A549 (cell line): ENCODE measurements around the gene KAT2B.

ENCODE experiments used
- KDM1A ChIP-seq: fragments of 200-600 bp; sonication (generic); IDR thresholded peaks from 2 replicates; pipeline ENCODE4 v1.6.1; 2016; ENCODE audit warnings: low read depth, mild to moderate bottlenecking
- POLR2A ChIP-seq: IDR thresholded peaks from 2 replicates; pipeline ENCODE4 v1.6.1; 2012; ENCODE audit warnings: mild to moderate bottlenecking, low read length
- ZFP36 ChIP-seq: fragments of 450-650 bp; IDR thresholded peaks from 2 replicates; pipeline ENCODE4 v1.6.1; 2014; ENCODE audit warnings: borderline replicate concordance; ENCODE audit not compliant: partially characterized antibody
- TF ChIP-seq, protein P1 (sequence below): fragments of >200 bp; sonication (Bioruptor Twin); formaldehyde crosslinking; IDR thresholded peaks from 3 replicates; pipeline ENCODE4 v1.6.1; 2016

DNA sequence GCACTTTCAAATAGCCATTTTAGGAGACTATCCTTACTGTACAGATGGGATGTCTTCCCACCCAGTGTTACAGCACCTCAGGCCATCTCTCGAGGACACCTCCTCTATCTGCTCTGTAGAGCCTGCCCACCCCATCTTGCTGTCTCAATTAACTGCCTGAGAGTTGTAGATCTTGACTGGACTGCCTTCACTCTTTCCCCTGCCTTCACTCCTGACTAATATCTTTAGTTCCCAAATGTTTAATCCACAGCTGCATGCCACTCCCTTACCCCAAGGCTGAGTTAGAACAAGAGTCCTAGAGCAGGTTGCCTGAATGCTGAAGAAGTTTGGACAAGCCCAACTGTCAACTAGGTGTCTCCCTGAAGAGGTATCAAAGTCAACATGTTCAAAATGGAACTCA, 26.9 kb upstream of the KAT2B start:
- TF ChIP-seq KDM1A, result no peak
- TF ChIP-seq POLR2A, result no peak
- TF ChIP-seq, protein P1, sequence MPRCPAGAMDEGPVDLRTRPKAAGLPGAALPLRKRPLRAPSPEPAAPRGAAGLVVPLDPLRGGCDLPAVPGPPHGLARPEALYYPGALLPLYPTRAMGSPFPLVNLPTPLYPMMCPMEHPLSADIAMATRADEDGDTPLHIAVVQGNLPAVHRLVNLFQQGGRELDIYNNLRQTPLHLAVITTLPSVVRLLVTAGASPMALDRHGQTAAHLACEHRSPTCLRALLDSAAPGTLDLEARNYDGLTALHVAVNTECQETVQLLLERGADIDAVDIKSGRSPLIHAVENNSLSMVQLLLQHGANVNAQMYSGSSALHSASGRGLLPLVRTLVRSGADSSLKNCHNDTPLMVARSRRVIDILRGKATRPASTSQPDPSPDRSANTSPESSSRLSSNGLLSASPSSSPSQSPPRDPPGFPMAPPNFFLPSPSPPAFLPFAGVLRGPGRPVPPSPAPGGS, result no peak
- no peak for TF ChIP-seq ZFP36
